Ishikawa (cell line): Measurements from ENCODE around the gene ACSL6.

ENCODE experiments used
- CEBPB ChIP-seq: IDR thresholded peaks from 2 replicates; pipeline ENCODE4 v1.6.1; 2012
- CREB1 ChIP-seq: IDR thresholded peaks from 2 replicates; pipeline ENCODE4 v1.6.1; 2012; ENCODE audit warnings: low read depth
- EGR1 ChIP-seq: IDR thresholded peaks from 2 replicates; pipeline ENCODE4 v1.6.1; 2012
- EP300 ChIP-seq: IDR thresholded peaks from 2 replicates; pipeline ENCODE4 v1.6.1; 2012; ENCODE audit warnings: borderline replicate concordance
- FOXM1 ChIP-seq: IDR thresholded peaks from 2 replicates; pipeline ENCODE4 v1.6.1; 2012; ENCODE audit warnings: low read depth, borderline replicate concordance
- MAX ChIP-seq: IDR thresholded peaks from 2 replicates; pipeline ENCODE4 v1.6.1; 2012
- NFIC ChIP-seq: IDR thresholded peaks from 2 replicates; pipeline ENCODE4 v1.6.1; 2012
- RAD21 ChIP-seq: IDR thresholded peaks from 2 replicates; pipeline ENCODE4 v1.6.1; 2012; ENCODE audit warnings: low read depth
- TAF1 ChIP-seq: IDR thresholded peaks from 2 replicates; pipeline ENCODE4 v1.6.1; 2012; ENCODE audit warnings: low read depth, mild to moderate bottlenecking
- TCF12 ChIP-seq: IDR thresholded peaks from 2 replicates; pipeline ENCODE4 v1.6.1; 2012; ENCODE audit warnings: low read depth
- TEAD4 ChIP-seq: IDR thresholded peaks from 2 replicates; pipeline ENCODE4 v1.6.1; 2012
- YY1 ChIP-seq: IDR thresholded peaks from 2 replicates; pipeline ENCODE4 v1.6.1; 2012; ENCODE audit warnings: low read depth
- ZBTB7A ChIP-seq: IDR thresholded peaks from 2 replicates; pipeline ENCODE4 v1.6.1; 2012; ENCODE audit warnings: low read depth
- TF ChIP-seq, protein P1 (sequence below): IDR thresholded peaks from 2 replicates; pipeline ENCODE4 v1.6.1; 2012; ENCODE audit warnings: low read depth, mild to moderate bottlenecking
- TF ChIP-seq, protein P2 (sequence below): IDR thresholded peaks from 2 replicates; pipeline ENCODE4 v1.6.1; 2012

Gene ACSL6

GRCh38 chr5:132021654-132022053 is 10.2 kb upstream of the ACSL6 start:
- TF ChIP-seq TCF12 (no peak), RAD21 (no peak), EP300 (no peak), ZBTB7A (no peak), EGR1 (no peak), TEAD4 (no peak), TAF1 (no peak), YY1 (no peak), FOXM1 (no peak), CREB1 (no peak)
- TF ChIP-seq, protein P1, sequence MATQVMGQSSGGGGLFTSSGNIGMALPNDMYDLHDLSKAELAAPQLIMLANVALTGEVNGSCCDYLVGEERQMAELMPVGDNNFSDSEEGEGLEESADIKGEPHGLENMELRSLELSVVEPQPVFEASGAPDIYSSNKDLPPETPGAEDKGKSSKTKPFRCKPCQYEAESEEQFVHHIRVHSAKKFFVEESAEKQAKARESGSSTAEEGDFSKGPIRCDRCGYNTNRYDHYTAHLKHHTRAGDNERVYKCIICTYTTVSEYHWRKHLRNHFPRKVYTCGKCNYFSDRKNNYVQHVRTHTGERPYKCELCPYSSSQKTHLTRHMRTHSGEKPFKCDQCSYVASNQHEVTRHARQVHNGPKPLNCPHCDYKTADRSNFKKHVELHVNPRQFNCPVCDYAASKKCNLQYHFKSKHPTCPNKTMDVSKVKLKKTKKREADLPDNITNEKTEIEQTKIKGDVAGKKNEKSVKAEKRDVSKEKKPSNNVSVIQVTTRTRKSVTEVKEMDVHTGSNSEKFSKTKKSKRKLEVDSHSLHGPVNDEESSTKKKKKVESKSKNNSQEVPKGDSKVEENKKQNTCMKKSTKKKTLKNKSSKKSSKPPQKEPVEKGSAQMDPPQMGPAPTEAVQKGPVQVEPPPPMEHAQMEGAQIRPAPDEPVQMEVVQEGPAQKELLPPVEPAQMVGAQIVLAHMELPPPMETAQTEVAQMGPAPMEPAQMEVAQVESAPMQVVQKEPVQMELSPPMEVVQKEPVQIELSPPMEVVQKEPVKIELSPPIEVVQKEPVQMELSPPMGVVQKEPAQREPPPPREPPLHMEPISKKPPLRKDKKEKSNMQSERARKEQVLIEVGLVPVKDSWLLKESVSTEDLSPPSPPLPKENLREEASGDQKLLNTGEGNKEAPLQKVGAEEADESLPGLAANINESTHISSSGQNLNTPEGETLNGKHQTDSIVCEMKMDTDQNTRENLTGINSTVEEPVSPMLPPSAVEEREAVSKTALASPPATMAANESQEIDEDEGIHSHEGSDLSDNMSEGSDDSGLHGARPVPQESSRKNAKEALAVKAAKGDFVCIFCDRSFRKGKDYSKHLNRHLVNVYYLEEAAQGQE, result no peak

GRCh38 chr5:132020568-132021339 is 9.3 kb upstream of the ACSL6 start:
- TF ChIP-seq EP300 (no peak), CEBPB (no peak), CREB1 (no peak), FOXM1 (no peak), MAX (no peak), EGR1 (no peak), TCF12 (no peak), TAF1 (no peak), NFIC (no peak)
- TF ChIP-seq, protein P1, result no peak

- TF ChIP-seq EGR1 (no peak), EP300 (no peak), ZBTB7A (no peak), NFIC (no peak), YY1 (no peak), TEAD4 (no peak), CREB1 (no peak), CEBPB (no peak), TAF1 (no peak)
These were observed 8.5 kb upstream of the ACSL6 start for GRCh38 chr5:132019857-132020555.

- no peak for TF ChIP-seq TAF1
- TF ChIP-seq CEBPB, result no peak
- TF ChIP-seq YY1, result no peak
- no peak for TF ChIP-seq MAX
- TF ChIP-seq TEAD4, result no peak
These were observed 7.9 kb upstream of the ACSL6 start for GRCh38 chr5:132019337-132019736.

DNA sequence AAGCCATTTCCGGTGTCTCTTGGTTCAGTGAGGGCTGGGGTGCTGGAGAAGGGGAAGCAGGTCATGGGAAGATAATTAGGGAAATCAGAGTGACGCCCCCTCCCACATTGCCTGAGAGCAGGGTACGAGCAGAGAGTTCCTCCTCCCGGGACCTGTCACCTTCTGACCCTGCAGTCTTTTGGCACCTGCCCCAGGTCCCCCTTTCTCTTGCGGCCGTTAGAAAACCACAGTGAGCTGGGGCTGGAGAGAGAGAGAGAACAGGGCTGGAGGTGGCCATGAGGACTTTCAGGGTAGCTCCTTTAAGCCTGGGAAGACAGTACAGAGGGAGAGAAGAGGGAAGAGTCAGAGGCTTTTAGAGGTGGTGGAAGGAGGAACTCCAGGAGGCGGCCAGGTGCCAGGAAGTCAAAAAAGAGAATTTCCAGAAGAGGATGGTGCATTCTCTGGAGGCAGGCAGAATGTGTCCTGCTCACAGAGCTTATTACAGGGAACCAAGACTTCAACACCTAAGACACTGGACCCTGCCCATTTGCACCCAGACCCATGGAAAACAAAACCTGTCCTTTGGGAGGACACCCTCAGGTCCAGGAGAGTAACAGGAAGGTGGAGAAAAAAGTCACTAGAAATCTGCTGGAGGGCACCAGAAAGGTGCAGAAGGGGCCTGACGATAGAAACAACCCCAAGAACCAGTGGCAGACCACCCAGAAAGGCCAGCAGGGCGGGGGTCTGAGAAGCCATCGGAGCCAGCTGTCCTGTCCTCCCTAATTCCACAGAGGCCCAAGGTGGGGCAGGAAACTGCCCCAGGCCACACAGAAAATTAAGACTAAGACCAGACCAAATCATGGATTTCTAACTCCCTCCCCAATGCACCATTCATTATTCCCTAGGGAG is 6.5 kb upstream of the ACSL6 start:
- no peak for TF ChIP-seq TAF1
- no peak for TF ChIP-seq YY1
- no peak for TF ChIP-seq TCF12
- TF ChIP-seq, protein P1, result no peak
- TF ChIP-seq CREB1, result no peak
- TF ChIP-seq CEBPB, result no peak
- no peak for TF ChIP-seq ZBTB7A
- no peak for TF ChIP-seq FOXM1
- TF ChIP-seq, protein P2, sequence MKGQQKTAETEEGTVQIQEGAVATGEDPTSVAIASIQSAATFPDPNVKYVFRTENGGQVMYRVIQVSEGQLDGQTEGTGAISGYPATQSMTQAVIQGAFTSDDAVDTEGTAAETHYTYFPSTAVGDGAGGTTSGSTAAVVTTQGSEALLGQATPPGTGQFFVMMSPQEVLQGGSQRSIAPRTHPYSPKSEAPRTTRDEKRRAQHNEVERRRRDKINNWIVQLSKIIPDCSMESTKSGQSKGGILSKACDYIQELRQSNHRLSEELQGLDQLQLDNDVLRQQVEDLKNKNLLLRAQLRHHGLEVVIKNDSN, result no peak
- TF ChIP-seq NFIC, result no peak
- TF ChIP-seq TEAD4, result no peak
- no peak for TF ChIP-seq EGR1
- no peak for TF ChIP-seq MAX
- no peak for TF ChIP-seq EP300
- TF ChIP-seq RAD21, result no peak
